GM18873 (cell line): ENCODE measurements around the gene NPEPPS.

Experiments used
- ATAC-seq: cut with Tn5 transposase; IDR thresholded peaks from one replicate; pipeline ENCODE4 v1.9.1; 2021; ENCODE audit warnings: mild to moderate bottlenecking, moderate library complexity, moderate number of reproducible peaks; ENCODE audit not compliant: unreplicated experiment, low FRiP score

NPEPPS gene

DNA sequence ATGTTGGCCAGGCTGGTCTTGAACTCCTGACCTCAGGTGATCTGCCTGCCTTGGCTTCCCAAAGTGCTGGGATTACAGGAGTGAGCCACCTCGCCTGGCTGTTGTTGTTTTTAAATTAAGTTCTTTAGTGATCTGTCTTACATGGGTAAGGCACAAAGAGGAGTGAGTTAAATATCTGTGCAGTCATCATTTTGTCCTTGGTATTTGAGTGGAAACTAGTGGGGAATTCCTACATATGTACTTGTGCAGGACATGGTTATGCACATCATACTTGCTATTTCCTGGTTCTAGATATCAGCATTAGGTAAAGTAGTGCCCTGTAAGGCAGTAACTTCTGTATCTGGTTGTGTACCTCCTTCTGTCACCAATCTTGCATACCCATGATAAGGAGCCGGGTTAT, 122.5 kb downstream of the NPEPPS start:
- ATAC-seq: no peak

DNA sequence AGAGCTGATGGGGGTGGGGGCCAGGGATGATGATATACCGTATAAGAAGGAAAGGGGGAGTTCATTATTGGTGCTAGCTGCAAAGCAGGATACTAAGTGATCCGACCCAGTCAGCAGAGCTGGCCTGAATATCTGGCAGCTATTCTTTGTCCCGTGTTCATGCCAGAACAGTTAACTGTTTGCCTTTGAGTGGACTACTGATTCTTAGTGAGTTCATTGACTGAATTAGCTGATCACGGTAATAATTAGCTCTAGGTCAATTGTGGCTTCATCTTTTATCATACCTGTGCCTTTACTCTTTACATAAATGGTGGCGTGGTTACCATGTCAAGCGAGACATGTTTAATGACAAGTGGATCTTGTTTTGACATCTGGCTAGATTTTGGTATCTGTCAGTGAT, 124.1 kb downstream of the NPEPPS start:
- no peak for ATAC-seq

DNA sequence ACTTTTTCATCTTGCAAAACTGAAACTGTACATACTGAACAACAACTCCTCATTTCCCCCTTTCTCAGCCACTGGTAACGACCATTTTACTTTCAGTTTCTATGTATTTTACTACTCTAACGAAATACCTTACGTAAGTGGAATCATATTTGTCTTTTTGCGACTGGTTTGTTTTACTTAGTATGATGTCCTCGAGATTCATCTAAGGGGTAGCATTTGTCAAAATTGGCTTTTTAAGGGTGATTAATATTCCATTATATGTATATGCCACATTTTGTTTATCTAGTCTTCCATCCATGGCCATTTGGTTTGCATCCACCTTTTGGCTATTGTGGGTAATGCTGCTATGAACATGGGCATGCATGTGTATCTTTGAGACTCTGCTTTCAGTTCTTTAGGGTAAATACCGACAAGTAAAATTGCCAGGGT, 129.2 kb downstream of the NPEPPS start:
- peak; percentile 47 for ATAC-seq

DNA sequence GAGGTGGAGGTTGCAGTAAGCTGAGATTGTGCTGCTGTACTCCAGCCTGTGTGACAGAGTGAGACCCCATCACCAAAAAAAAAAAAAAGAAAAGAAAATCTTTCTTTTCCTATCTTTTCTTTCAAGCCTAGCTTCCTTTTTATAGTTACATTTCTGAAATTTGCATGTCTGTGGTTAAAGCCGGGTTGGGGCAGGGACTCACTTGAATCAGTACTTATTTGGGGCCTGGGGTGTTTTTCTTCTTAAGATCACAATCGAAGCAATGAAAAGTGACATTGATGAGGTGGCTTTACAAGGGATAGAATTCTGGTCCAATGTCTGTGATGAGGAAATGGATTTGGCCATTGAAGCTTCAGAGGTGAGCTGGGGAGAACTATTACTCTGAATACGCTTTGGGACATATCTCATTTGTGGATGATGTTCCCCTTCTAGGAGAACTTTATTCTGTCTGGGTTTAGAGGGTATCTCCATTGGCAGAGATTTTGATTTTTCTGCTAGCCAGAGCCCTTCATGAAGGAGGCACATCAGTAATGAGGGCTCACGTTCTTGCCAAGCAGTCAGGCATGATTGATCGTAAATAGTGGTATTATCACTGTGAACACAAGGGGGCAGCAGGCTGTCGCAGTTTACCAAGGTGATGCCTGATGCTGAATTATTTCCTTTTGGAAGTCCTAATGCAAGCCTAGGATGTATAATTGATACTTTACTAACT, 133.2 kb downstream of the NPEPPS start:
- ATAC-seq: no peak

DNA sequence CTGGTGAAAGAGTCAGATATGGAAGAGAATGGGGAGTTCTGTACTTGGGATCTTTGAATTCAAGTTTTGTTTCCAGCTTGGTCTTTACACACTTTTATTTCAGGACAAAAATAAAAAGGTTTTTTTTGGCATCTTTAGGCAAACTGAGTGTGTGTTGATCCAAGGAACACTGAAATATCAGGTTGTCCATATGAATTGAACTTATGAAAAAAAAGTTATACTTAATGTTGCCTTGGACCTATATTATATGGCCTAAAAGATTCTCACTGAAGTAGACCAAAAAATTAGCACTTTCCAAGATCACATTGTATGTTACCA, 133.7 kb downstream of the NPEPPS start:
- ATAC-seq: no peak

DNA sequence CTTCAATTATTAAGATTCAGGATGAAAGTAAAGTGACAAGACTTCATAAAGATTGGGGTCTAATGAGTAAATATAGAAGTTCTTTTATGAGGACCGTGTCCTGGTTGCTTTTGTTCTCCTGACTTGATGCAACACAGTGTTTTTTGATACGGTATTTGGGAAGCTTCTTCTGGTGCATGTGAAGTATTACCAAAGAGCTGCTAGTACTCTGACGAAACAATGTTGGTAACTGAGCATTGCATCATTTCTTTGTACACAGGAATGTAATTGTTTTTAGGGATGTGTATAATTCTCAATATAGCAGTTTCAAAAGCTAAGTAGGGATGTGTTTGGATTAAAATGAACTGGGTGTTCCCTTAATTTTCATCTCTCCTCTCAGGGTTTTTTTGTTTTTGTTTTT, 134.7 kb downstream of the NPEPPS start:
- ATAC-seq: no peak

DNA sequence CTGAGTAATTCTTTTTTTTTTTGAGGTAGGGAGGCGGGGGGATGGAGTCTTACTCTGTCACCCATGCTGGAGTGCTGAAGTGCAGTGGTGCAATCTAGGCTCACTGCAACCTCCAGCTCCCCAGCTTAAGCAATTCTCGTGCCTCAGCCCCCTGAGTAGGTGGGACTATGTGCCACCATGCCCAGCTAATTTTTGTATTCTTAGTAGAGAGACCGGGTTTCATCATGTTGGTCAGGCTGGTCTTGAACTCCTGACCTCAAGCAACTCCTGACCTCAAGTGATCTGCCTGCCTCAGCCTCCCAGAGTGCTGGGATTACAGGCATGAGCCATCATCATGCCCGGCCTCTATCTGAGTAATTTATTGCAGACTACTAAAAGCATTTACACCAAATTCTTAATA, 138.2 kb downstream of the NPEPPS start:
- no peak for ATAC-seq

DNA sequence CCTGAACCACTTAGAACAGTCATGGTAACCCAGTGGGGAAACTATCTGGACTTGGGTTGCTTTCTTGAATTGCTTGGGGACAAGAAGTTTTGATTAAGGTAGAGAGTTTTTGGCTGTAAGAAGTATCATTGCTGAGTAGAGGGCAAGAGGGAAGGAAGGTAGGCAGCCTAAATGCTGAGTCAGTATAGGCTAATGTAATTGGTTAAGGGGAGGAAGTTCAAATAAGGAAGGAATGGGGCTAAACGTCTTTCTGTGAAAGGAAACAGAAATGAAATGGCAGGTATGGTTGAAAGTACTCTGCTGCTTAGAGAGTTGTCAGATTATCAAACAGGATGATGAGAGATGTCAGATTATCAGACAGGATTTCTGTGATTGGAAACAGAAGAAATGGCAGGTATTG, 139.2 kb downstream of the NPEPPS start:
- ATAC-seq: no peak
